Measurements from ENCODE around the gene TRIO.

The TRIO gene

DNA sequence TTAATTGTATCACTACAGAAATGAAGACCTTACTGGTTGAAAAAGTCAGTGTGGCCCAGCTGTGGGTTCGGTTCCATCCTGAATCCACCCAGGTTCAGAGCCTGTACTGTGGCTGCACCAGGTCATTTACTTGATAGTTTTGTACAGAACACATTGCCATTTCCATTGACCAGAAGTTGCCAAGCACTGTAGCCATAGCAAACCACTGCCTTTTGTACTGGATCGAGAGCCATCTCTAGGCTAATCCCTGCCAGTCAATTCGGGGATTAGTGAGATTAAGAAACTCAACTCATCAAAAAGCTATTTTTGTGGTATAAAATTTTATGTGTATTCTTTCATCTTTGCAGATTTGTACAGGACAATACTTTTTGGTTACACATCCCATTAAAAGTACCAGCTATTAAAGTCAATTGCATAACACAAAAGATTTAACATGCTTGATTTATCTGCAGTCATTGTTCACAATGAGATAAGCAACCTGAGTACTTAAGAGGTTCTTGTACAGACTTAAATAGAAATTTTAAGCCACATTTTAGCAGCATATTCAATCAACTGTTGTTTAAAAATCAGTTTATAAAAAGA, 329.9 kb downstream of the TRIO start:
- no peak for DNase-seq
- in situ Hi-C loops (cut with HindIII; ENCODE audit: low pct_ligation_motif_present, low pct_unique_long_range_greater_than_20kb, low sequenced_read_pairs) = no loop called here

DNA sequence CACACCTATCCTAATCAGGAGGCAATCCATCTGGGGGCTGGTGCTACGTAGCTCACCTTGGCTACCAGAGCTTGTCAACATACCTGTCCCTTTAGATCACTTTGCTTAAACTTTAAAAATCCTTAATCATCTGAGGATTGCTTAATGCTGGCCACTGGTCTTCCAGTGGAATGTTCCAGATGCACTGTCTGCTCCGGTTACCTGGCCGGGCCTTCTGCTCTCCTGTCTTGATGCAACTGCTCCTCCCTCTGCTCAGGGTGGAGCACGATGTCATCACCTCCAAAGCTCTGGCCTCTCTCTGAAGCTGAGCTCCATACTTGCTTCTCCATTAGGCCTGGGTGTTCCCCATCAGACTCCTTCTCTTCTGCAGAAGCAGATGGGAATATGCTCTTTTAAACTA, 331.9 kb downstream of the TRIO start:
- in situ Hi-C loops (cut with HindIII; ENCODE audit: low pct_ligation_motif_present, low pct_unique_long_range_greater_than_20kb, low sequenced_read_pairs) = no loop called here
- DNase-seq = no peak

DNA sequence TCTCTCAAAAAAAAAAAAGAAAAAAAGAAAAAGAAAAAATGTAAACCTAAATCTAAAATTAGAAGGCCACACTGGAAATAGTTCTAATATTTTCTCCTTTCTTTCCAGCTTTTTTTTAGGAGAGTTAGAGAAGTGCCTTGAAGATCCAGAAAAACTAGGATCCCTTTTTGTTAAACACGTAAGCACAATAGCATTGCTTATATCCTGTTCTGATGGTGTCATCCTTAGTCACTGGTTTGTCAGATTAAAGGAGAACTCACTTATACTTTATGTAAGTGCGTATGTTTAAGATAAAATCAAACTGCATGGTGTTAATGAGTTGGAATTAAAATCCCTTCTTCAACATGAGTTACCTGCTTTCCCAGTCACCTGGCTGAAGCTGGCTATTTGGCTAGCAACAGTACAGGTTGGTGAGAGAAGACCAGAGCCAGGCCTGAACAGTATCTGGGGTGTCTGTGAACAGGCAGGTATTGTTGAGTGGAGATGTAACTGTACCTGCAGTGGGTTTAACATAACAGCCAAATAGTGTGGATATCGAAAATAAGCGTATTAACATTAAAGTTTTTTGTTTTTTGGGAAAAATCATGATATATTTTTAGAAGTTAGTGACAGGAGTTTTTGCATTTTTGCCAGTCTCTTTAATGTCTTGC, 333.8 kb downstream of the TRIO start:
- in situ Hi-C loops (cut with HindIII; ENCODE audit: low pct_ligation_motif_present, low pct_unique_long_range_greater_than_20kb, low sequenced_read_pairs) = no loop called here
- DNase-seq = no peak

DNA sequence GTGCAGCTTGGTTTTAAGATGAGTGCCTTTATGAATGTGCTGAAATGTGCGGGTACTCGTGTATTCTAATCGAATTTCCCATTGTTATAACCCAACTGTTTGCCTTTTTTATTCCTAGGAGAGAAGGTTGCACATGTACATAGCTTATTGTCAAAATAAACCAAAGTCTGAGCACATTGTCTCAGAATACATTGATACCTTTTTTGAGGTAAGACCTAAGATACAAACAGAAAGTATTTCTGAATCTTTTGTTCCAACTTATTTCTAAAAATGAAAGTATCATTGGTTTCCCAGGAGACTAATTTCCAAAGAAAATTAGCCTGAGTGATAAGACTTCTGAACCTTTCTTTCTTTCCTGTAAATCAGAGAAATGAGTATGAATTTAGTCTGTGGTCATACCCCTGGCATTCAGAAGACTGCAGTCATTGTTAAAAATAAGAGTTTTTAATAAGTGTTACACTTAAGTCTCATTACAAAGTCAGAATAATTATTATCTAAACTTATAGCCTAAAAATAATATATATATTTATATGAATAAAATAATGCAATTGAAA, 336.1 kb downstream of the TRIO start:
- in situ Hi-C loops (cut with HindIII; ENCODE audit: low pct_ligation_motif_present, low pct_unique_long_range_greater_than_20kb, low sequenced_read_pairs) = no loop called here
- no peak for DNase-seq

DNA sequence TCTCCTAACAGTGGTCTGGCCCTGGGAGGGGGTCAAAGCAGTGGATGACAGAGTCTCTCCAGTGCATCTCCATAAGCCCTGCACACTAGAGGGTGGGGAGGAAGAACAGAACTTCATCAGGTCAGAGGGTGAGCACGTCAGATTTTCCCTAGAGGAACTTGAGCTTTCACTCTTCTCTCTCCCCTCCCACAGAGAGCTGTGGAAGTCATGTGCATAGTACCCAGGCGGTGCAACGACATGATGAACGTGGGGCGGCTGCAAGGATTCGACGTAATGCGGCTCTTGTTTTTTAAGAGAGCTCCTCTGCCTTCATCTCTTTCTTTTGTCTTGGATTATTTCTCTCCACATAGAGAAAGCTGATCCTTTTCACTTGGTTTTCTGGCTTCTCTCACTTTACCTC, 338.2 kb downstream of the TRIO start:
- in situ Hi-C loops (cut with HindIII; ENCODE audit: low pct_ligation_motif_present, low pct_unique_long_range_greater_than_20kb, low sequenced_read_pairs) = no loop called here
- no peak for DNase-seq

DNA sequence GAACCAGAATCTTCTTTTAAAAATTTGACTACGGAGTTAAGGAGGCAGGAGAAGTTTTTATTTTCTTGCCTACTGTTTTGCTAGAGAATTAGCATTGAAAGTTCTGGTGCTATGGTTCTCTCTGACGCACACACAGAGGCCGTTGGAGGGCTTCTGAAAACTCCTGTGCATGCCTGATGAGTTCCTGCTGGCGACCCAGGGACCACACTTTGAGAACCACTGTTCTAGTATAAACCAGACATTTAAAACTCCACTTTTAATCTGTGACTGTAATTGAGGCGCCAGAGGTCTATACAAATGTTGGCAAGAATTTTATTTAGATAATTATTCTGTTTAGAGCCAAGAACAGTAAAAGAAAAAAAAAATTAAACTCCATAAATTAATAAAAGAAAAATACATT, 338.9 kb downstream of the TRIO start:
- in situ Hi-C loops (cut with HindIII; ENCODE audit: low pct_ligation_motif_present, low pct_unique_long_range_greater_than_20kb, low sequenced_read_pairs) = no loop called here

DNA sequence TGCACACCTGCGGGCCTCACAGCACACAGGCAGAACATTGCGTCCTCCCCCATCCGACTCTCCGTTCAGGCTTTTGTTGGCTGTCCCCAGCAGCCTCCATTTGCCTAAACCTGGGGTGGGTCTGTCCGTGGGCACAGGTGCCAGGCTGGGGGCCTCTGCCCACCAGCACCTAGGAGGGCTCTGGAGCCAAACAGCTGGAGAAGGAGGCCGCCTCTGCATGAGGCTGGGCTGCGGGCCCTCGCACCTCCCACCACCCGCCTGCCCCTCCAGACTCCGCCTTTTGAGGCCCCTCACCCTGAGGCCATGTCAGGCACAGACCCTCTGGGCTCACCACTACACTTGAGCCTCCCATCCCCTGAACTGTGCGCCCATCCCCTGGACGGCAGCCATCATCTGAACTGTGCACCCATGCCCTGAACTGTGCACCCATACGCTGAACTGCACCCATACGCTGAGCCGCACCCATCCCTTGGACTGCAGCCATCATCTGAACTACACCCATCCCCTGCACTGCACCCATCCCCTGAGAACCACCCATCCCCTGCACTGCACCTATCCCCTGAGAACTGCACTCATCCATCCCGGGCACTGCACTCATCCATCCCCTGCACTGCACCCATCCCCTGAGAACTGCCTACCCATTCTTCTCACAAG, 340.5 kb downstream of the TRIO start:
- in situ Hi-C loops (cut with HindIII; ENCODE audit: low pct_ligation_motif_present, low pct_unique_long_range_greater_than_20kb, low sequenced_read_pairs) = no loop called here
- no peak for DNase-seq

More for the DNA sequence above, 338.9 kb downstream of the TRIO start:
- DNase-seq = no peak

DNA sequence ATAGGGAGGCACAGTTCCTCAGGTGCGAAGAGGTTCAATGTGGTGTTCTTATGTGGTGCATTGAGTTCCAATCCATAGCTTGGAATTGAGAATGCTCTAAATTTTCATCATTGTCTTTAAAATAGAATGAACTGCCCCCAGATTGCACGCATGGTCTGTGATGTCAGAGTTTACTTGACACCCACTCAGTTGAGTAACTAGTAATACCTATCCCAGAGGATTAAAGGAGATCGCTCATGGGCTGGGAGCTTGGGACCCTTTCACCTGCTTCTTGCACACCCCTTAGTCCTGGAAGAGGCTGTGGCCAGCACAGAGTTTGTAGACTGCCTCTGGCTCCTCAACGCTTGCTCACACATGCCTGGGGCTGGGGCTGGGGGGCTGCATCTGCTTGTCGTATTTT, 343.3 kb downstream of the TRIO start:
- in situ Hi-C loops (cut with HindIII; ENCODE audit: low pct_ligation_motif_present, low pct_unique_long_range_greater_than_20kb, low sequenced_read_pairs) = no loop called here
- DNase-seq = no peak

DNA sequence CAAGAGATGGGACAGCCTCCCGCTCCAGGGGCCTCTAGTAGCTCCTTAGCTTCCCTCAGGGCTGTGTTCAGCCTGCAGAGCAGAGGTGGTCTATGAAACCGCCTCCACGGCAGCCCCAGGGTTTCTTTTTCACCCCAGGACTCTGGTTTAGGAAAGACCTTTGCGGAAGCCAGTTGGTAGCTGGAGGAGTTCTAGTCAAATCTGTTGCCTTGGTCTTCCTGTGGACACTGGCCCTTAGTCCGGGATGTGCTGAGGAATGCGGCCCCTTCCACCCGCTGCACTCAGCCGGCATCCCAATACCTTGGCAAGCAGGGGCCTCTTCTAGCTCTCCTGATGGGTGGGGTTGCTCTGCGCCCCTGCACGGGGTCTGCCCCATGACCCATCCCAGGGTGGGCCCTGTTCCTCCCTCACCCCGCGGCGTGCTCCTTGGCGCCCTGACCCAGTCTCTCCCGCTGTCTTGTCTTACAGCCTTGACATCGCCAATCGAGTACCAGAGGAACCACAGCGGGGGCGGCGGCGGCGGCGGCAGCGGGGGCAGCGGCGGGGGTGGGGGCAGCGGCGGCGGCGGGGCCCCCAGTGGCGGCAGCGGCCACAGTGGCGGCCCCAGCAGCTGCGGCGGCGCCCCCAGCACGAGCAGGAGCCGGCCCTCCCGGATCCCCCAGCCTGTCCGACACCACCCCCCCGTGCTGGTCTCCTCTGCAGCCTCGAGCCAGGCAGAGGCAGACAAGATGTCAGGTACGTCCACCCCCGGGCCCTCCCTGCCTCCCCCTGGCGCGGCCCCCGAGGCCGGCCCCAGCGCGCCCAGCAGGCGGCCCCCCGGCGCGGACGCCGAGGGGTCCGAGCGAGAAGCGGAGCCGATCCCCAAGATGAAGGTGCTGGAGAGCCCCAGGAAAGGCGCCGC, 344.1 kb downstream of the TRIO start:
- no peak for DNase-seq
- in situ Hi-C loops (cut with HindIII; ENCODE audit: low pct_ligation_motif_present, low pct_unique_long_range_greater_than_20kb, low sequenced_read_pairs) = no loop called here

DNA sequence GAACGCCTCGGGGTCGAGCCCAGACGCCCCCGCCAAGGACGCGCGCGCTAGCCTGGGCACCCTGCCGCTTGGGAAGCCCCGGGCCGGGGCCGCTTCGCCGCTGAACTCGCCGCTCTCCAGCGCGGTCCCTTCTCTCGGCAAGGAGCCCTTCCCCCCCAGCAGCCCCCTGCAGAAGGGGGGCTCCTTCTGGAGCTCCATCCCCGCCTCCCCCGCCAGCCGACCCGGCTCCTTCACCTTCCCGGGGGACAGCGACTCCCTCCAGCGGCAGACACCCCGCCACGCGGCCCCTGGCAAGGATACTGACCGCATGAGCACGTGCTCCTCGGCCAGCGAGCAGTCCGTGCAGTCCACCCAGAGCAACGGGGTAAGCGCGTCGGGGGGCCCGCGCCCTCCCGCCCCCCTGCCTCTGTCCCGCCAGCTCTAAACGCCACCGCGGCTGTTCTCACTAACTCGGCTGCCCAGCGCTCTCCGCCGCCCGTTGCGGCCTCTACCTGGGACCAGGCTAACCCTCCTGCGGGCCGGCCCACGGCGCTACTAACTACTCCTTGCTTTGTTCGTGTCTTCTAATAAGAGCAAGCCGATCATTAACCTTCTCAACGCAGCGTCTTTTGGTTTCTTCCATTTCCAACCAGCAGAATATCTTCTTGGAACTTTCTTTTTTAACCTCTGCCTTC, 344.9 kb downstream of the TRIO start:
- DNase-seq = no peak
- in situ Hi-C loops (cut with HindIII; ENCODE audit: low pct_ligation_motif_present, low pct_unique_long_range_greater_than_20kb, low sequenced_read_pairs) = no loop called here

DNA sequence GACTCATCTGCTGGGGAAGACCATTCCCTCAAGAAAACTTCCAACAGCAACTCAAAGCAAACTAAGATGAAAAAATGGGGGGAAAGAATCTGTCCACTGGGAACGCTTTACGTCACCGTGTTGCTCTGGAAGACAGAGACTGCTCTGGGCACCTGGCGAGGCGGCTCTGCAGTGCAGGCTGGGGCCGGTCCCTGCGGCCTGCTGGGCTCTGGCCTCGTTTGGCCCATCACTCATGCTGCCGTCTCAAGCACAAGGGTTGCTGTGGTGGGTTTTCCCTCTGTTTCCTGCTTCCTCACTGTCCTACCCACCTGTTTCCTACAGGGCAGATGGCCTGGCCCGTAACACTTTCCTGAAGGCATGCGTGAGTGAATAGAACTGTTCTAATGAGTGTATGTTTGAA, 345.6 kb downstream of the TRIO start:
- DNase-seq = no peak
- in situ Hi-C loops (cut with HindIII; ENCODE audit: low pct_ligation_motif_present, low pct_unique_long_range_greater_than_20kb, low sequenced_read_pairs) = no loop called here

DNA sequence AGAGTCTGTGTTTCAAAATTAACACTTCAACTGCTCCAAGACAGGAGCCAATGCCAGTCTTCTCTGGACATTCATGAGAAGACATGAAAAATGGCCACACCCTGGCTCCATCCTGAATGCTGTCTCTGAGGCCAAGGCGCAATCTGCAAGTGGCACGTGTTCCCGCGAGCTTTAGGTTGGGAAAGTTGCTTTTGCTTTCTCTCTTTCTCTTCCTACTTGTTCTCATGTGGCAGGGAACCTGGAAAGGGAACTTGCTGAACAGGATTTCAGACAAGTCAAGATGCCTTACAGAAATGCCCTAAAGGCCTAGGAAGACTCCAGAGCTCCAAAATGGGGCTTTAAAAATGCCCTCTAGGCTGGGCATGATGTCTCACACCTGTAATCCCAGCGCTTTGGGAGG, 346.5 kb downstream of the TRIO start:
- DNase-seq = no peak
- in situ Hi-C loops (cut with HindIII; ENCODE audit: low pct_ligation_motif_present, low pct_unique_long_range_greater_than_20kb, low sequenced_read_pairs) = no loop called here

DNA sequence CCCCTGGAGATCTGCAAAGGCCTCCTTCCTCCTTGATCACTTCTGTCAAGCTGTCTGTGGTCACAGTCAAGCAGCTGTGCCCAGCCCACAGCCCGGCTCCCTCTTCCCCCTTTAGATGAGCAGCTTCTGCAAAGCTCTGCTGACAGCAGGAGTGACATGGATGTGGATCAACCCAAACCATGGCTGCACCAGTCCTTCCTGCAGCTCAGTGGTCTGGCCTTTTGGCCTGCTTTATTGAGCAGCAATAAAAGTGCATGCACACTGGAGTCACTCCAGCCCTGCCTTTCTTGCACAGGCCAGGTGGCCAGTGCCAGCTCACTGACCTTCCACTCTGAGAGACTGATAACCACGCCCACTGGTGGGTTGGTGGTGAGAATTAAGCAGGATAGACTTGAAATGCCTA, 347.2 kb downstream of the TRIO start:
- DNase-seq = no peak
- in situ Hi-C loops (cut with HindIII; ENCODE audit: low pct_ligation_motif_present, low pct_unique_long_range_greater_than_20kb, low sequenced_read_pairs) = no loop called here

DNA sequence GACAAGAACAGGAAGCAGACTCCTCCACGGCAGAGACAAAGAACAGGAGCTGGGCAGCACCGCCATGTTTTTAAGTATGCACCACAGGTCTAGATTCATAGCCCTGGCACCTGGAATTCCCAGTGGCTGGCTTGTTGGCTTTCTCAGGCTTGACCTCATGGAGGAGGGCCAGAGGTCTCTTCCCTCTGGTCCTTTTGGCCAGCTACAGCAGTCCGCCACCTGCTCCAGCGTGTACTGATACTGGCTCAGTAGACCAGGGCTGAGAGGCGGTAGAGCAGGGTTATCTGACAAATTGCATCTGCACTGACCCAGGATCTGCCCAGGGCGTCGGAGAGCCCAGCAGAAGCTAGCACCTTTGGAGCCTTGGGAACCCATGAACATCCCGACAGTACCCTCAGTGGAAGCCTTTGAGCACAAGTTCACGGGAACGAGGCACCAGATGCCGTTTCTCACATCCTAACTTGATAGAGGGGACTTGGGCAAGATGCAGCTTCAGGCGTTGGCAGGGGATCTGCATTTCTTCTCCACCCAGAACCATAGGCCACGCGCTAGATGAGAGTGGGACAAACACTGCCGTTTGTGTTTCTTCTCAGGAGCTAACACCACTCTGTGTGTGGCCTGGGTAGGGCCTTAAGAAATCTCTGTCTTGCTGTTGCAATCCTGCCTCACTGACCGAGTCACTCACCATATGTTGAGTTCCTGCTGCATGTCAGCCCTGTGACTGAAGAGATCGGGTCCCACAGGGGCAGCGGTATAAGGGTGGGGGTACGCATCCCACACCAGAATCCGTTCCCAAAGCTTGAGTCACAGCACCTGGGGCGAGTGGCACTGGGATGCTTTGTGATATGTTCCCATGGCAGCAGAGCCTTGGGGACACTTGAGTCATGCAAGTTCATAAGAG, 348.1 kb downstream of the TRIO start:
- in situ Hi-C loops (cut with HindIII; ENCODE audit: low pct_ligation_motif_present, low pct_unique_long_range_greater_than_20kb, low sequenced_read_pairs) = no loop called here

DNA sequence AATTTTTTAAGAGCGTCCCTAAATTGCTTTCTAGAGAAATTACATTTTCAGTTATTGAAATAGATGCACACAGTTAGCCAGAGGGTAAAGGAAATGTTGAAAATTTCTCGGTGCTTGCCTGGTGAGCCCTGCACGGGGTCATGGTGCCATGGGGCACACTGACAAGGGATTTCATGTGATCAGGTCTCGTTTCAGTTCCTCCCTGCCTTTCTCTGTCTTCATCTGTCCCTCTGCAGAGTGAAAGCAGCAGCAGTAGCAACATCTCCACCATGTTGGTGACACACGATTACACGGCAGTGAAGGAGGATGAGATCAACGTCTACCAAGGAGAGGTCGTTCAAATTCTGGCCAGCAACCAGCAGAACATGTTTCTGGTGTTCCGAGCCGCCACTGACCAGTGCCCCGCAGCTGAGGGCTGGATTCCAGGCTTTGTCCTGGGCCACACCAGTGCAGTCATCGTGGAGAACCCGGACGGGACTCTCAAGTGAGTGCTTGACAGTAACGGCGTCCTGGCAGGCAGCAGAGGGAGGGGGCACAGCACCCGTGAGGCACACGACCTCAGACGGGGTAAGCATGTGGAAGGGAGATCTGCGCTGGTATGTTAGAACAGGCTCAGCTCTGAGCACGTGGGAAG, 349.3 kb downstream of the TRIO start:
- in situ Hi-C loops (cut with HindIII; ENCODE audit: low pct_ligation_motif_present, low pct_unique_long_range_greater_than_20kb, low sequenced_read_pairs) = no loop called here
- no peak for DNase-seq

More for the DNA sequence above, 348.1 kb downstream of the TRIO start:
- DNase-seq = no peak

DNA sequence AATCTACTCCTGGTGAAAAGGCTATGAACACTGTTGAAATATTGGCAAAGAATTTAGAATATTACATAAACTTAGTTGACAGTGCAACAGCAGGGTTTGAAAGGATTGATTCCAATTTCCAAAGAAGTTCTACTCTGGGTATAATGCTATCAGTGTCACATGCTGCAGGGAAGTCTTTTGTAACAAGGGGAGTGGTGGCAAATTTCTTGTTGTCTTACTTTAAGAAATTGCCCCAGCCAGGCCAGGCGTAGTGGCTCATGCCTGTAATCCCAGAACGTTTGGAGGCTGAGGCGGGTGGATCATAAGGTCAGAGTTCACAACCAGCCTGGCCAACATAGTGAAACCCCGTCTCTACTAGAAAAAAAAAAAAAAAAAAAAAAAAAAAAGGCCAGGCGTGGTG, 352.2 kb downstream of the TRIO start:
- no peak for DNase-seq
- in situ Hi-C loops (cut with HindIII; ENCODE audit: low pct_ligation_motif_present, low pct_unique_long_range_greater_than_20kb, low sequenced_read_pairs) = no loop called here

DNA sequence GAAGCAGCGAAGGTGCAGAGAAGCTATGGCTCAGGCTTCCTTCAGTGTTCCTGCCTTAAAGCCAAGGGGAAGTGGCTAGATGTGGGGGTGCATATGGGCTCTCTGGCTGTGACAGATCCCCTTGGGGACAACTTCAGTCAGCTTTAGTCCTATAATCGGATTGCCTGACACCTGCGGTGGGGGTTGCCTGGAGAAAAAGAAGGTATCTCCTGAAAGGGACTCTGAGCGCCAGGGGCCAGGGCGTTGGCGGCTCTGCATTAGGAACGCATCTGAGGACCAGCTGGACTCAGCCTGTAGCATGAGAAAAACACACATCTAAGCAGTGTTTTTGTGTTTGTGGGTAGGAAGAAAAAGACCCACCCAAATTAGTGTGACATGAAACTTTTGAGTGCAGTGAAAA, 354.2 kb downstream of the TRIO start:
- no peak for DNase-seq
- in situ Hi-C loops (cut with HindIII; ENCODE audit: low pct_ligation_motif_present, low pct_unique_long_range_greater_than_20kb, low sequenced_read_pairs) = no loop called here
